Measurements from ENCODE around the gene LRP4. TPM values are rescaled to one million over a fixed set of nuclear protein-coding genes. Genes with fewer than 3 reads are reported as not detected.

The LRP4 gene
- total and polyA plus RNA-seq, 2 of the 8 experiments (the other 6 are each of a cell fraction or from before 2014, with no cell fraction given) = 5.4 to 22.1 TPM

DNA sequence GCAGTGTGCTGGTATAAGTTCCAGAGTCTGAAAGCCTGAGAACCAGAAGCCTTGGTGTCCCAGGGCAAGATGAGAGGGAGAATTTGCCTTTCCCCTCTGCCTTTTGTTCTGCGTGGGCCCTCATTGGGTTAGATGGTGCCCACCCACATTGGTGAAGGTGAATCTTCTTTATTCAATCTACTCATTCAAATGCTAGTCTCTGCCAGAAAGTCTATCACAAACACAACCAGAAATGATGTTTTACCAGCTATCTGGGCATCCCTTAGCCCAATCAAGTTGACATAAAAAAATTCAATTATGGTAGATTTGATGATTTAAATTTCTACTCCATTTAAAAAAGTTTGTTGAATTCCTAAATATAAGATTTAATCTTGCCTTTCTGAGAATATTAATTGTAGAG, 40.4 kb upstream of the LRP4 start (continued):
- TF ChIP-seq, protein P1, sequence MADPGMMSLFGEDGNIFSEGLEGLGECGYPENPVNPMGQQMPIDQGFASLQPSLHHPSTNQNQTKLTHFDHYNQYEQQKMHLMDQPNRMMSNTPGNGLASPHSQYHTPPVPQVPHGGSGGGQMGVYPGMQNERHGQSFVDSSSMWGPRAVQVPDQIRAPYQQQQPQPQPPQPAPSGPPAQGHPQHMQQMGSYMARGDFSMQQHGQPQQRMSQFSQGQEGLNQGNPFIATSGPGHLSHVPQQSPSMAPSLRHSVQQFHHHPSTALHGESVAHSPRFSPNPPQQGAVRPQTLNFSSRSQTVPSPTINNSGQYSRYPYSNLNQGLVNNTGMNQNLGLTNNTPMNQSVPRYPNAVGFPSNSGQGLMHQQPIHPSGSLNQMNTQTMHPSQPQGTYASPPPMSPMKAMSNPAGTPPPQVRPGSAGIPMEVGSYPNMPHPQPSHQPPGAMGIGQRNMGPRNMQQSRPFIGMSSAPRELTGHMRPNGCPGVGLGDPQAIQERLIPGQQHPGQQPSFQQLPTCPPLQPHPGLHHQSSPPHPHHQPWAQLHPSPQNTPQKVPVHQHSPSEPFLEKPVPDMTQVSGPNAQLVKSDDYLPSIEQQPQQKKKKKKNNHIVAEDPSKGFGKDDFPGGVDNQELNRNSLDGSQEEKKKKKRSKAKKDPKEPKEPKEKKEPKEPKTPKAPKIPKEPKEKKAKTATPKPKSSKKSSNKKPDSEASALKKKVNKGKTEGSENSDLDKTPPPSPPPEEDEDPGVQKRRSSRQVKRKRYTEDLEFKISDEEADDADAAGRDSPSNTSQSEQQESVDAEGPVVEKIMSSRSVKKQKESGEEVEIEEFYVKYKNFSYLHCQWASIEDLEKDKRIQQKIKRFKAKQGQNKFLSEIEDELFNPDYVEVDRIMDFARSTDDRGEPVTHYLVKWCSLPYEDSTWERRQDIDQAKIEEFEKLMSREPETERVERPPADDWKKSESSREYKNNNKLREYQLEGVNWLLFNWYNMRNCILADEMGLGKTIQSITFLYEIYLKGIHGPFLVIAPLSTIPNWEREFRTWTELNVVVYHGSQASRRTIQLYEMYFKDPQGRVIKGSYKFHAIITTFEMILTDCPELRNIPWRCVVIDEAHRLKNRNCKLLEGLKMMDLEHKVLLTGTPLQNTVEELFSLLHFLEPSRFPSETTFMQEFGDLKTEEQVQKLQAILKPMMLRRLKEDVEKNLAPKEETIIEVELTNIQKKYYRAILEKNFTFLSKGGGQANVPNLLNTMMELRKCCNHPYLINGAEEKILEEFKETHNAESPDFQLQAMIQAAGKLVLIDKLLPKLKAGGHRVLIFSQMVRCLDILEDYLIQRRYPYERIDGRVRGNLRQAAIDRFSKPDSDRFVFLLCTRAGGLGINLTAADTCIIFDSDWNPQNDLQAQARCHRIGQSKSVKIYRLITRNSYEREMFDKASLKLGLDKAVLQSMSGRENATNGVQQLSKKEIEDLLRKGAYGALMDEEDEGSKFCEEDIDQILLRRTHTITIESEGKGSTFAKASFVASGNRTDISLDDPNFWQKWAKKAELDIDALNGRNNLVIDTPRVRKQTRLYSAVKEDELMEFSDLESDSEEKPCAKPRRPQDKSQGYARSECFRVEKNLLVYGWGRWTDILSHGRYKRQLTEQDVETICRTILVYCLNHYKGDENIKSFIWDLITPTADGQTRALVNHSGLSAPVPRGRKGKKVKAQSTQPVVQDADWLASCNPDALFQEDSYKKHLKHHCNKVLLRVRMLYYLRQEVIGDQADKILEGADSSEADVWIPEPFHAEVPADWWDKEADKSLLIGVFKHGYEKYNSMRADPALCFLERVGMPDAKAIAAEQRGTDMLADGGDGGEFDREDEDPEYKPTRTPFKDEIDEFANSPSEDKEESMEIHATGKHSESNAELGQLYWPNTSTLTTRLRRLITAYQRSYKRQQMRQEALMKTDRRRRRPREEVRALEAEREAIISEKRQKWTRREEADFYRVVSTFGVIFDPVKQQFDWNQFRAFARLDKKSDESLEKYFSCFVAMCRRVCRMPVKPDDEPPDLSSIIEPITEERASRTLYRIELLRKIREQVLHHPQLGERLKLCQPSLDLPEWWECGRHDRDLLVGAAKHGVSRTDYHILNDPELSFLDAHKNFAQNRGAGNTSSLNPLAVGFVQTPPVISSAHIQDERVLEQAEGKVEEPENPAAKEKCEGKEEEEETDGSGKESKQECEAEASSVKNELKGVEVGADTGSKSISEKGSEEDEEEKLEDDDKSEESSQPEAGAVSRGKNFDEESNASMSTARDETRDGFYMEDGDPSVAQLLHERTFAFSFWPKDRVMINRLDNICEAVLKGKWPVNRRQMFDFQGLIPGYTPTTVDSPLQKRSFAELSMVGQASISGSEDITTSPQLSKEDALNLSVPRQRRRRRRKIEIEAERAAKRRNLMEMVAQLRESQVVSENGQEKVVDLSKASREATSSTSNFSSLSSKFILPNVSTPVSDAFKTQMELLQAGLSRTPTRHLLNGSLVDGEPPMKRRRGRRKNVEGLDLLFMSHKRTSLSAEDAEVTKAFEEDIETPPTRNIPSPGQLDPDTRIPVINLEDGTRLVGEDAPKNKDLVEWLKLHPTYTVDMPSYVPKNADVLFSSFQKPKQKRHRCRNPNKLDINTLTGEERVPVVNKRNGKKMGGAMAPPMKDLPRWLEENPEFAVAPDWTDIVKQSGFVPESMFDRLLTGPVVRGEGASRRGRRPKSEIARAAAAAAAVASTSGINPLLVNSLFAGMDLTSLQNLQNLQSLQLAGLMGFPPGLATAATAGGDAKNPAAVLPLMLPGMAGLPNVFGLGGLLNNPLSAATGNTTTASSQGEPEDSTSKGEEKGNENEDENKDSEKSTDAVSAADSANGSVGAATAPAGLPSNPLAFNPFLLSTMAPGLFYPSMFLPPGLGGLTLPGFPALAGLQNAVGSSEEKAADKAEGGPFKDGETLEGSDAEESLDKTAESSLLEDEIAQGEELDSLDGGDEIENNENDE (IDR thresholded peaks at IDR 0.05; ENCODE audit: insufficient replicate concordance, low read length) = no peak
- TF ChIP-seq CHD2 (IDR thresholded peaks at IDR 0.05; ENCODE audit: low read length) (no peak), BRCA1 (IDR thresholded peaks at IDR 0.05; ENCODE audit: low read depth, low read length) (no peak), CTBP2 (IDR thresholded peaks at IDR 0.05; ENCODE audit: borderline replicate concordance, insufficient read depth, insufficient read length, low read length) (no peak), GABPA (IDR thresholded peaks at IDR 0.05; ENCODE audit: borderline replicate concordance, insufficient read depth, low read length) (no peak), SP2 (IDR thresholded peaks at IDR 0.05; ENCODE audit: low read length) (no peak), SIX5 (IDR thresholded peaks at IDR 0.05; ENCODE audit: low read depth, low read length) (no peak), TAF7 (optimal IDR thresholded peaks at IDR 0.05; ENCODE audit: borderline replicate concordance, low read depth, low read length) (no peak)
- TF ChIP-seq, protein P2, sequence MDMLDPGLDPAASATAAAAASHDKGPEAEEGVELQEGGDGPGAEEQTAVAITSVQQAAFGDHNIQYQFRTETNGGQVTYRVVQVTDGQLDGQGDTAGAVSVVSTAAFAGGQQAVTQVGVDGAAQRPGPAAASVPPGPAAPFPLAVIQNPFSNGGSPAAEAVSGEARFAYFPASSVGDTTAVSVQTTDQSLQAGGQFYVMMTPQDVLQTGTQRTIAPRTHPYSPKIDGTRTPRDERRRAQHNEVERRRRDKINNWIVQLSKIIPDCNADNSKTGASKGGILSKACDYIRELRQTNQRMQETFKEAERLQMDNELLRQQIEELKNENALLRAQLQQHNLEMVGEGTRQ (IDR thresholded peaks at IDR 0.05; ENCODE audit: low read length) = no peak
